Measurements from ENCODE around the gene BRCA2.

Gene BRCA2, protein sequence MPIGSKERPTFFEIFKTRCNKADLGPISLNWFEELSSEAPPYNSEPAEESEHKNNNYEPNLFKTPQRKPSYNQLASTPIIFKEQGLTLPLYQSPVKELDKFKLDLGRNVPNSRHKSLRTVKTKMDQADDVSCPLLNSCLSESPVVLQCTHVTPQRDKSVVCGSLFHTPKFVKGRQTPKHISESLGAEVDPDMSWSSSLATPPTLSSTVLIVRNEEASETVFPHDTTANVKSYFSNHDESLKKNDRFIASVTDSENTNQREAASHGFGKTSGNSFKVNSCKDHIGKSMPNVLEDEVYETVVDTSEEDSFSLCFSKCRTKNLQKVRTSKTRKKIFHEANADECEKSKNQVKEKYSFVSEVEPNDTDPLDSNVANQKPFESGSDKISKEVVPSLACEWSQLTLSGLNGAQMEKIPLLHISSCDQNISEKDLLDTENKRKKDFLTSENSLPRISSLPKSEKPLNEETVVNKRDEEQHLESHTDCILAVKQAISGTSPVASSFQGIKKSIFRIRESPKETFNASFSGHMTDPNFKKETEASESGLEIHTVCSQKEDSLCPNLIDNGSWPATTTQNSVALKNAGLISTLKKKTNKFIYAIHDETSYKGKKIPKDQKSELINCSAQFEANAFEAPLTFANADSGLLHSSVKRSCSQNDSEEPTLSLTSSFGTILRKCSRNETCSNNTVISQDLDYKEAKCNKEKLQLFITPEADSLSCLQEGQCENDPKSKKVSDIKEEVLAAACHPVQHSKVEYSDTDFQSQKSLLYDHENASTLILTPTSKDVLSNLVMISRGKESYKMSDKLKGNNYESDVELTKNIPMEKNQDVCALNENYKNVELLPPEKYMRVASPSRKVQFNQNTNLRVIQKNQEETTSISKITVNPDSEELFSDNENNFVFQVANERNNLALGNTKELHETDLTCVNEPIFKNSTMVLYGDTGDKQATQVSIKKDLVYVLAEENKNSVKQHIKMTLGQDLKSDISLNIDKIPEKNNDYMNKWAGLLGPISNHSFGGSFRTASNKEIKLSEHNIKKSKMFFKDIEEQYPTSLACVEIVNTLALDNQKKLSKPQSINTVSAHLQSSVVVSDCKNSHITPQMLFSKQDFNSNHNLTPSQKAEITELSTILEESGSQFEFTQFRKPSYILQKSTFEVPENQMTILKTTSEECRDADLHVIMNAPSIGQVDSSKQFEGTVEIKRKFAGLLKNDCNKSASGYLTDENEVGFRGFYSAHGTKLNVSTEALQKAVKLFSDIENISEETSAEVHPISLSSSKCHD (N-terminal part only)
- total RNA-seq: 8.3 to 21.1 (median 13.2) reads per million in 4 donors

DNA sequence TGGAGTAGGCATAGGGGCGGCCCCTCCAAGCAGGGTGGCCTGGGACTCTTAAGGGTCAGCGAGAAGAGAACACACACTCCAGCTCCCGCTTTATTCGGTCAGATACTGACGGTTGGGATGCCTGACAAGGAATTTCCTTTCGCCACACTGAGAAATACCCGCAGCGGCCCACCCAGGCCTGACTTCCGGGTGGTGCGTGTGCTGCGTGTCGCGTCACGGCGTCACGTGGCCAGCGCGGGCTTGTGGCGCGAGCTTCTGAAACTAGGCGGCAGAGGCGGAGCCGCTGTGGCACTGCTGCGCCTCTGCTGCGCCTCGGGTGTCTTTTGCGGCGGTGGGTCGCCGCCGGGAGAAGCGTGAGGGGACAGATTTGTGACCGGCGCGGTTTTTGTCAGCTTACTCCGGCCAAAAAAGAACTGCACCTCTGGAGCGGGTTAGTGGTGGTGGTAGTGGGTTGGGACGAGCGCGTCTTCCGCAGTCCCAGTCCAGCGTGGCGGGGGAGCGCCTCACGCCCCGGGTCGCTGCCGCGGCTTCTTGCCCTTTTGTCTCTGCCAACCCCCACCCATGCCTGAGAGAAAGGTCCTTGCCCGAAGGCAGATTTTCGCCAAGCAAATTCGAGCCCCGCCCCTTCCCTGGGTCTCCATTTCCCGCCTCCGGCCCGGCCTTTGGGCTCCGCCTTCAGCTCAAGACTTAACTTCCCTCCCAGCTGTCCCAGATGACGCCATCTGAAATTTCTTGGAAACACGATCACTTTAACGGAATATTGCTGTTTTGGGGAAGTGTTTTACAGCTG, at the start of gene BRCA2, which contains the start of gene ZAR1L:
BRCA2 (plus strand) TSS at position 271 of the 790 bp plus-strand sequence. CDS start 953 bp downstream, outside the sequence.
ZAR1L (minus strand) TSS at position 126 of the 790 bp plus-strand sequence. CDS start 3,438 bp downstream, outside the sequence.
- peak; percentile 73 to 95 (median 81) for DNase-seq

DNA sequence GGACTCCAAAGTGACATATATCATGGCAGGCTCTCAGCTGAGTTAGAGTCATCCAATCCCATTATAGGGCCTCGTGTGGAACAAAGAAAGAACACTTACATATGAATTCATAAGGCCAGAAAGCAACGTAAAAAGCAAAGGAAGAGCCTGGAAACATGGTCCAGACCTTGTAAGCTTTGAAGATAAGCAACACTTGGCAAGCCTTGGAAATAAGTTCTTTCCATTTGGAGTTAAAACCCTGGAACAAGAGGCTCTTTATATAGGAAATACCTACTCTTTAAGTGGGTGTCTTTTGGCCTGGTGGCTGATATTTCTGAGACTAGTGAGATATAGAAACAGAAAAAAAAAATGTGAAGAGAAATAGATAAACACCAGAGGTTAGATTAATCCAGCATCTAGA, 49.6 kb upstream of the BRCA2 start:
- DNase-seq: no peak

DNA sequence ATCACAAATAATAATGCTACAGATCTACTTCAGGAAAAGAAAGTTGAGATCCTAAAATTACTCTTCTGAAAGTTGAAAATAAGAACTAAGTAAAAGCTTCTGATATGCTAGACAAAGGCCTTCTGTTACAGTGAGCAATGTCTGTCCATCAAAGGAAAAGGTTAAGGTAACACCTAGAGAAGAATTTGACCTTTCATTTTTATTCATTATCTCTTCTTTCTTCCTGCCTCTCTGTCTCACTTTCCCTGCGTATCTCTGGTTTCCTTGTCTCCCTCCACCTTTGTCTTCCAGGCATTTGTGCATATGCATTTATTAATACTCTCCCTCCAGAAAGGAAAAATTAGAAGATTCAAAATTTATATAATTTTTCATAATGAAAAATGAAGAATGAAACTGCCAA, 49.2 kb upstream of the BRCA2 start:
- DNase-seq: no peak

DNA sequence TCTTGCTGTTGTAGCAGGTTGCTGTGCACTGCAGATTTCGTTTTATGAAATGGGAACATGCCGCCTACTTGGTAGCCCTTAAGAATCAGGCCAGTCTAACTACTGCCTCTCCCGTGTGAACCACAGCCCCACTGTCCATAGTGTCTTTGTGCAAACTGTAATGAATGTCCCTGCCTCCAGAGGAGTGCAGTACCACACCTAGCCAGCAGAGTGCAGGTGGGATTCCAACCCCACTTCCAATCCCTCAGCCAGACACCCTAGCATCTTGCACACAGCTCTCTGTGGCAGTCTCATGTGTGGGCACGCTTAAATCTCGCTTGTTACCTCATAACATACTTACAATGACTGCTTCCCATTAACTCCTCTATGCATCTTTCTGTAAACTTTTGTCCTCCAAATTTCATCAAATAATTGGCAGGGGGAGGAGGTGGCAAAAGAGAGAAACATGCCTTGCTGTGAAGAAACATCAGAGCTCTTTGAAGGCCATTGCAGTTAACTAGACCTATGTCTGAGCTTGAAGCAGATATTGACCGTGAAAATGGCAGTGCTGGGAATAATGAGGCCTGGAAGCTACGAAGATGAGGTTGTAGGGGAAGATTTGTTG, 47.4 kb upstream of the BRCA2 start:
- peak in 4 of 5 donors; percentile 8 to 41 (median 30) for DNase-seq

DNA sequence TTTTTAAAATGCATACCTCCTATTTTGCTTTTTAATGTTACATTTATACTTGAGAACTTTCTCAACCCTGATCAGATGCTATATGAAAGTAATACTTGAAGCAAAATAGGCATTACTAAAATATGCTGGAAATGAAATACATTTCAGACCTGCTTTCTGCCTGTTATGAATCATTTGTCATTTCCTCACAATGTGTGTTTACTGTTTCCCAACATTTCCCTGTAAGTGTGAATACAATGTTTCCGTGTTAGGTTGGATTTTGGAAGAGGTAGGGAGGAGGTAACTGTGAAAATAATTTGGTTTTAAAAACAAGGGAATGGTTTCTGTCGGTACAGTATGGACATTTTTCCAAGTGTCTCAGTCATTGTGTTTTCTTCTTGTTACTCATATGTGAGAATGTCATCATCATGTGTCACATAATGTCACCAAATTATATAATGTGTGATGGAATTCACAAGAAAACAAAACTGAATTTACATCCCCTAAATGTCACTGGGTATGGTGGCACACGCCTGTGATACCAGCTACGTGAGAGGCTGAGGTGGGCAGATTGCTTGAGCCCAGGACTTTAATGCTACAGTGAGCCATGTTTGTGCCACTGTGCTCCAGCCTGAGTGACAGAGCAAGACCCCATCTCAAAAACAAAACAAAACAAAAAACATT, 43.2 kb upstream of the BRCA2 start:
- no peak for DNase-seq

DNA sequence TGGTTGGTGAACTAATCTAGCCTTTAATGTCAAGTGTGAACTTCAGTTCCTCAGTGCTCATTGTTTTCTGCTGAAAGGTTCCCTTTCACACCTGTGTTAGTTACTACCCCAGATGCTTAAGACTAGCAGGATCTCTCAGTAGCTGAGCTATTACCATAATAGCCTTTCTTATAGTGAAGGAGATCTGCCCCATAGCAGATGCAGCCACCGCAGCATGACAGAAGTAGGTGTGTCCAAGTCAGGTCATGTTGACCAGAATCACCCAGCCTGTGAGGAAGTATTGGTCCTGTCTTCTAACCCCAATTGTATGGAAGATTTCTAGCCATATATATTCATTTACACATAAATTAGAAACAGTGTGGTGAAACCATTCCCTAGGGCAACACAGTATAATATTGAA, 37.5 kb upstream of the BRCA2 start:
- no peak for DNase-seq

DNA sequence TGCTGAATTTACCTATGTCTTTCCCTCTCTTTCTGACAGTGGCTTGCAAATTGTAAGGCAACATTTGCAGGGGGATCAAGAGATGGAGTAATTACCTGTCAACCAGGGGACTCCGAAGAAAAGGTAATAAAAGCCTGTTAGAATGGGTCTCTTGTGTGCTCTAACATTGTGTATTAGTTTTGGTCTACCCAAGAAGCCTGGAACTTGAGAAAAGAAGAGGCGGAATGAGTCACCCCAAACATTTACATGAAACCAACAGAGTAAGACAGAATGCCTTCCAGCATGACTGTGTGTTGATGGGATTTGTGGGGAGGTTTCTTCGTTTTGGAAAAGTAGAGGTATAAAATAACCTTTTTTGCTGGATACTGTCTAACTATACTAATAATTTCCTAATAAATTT, 36.9 kb upstream of the BRCA2 start:
- no peak for DNase-seq

DNA sequence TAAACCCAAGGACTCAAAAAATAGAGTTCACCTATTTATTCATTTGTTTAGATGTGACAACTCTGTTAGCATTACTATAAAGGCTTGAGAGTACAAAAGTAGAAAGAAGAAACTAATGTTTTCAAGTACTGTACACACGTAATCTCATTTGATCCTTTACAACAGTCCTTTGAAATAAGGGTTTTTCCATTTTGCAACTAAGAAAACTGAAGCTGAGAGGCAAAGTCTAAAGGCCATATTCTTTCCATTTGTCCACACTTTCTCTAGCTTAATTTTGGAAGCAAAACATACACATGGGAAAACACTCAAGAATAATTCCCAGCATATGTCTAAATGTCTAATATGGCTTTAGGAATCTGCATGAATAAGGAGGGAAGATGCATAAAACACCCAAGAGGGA, 34.2 kb upstream of the BRCA2 start:
- no peak for DNase-seq

DNA sequence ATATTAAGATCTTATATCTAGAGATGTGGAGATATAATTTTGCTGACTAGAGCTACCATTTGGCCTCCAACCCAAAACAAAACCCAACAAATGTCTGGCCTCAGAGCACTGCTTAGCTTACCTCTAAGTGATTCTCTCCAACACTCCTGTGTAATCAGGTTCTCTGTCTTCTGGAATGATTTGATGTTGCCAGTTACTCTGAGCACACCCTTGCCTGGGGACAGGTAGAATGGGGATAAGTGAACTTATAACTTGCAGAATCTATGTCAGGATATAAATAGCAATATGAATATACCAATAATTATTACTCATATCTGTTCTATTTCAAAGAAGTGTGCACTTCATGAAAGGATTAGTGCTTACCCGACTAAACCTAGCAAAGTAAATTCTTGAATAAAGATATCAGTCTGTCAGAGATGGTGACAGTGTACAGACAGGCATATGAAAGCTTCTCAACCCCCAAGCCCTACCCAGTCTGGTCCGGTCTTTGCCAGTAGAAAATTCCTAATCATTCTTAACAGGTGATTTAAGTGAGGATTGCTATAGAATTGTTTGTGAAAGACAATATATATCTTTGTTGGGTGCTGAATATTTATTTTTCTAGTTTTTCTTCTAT, 33.1 kb upstream of the BRCA2 start:
- DNase-seq: no peak

DNA sequence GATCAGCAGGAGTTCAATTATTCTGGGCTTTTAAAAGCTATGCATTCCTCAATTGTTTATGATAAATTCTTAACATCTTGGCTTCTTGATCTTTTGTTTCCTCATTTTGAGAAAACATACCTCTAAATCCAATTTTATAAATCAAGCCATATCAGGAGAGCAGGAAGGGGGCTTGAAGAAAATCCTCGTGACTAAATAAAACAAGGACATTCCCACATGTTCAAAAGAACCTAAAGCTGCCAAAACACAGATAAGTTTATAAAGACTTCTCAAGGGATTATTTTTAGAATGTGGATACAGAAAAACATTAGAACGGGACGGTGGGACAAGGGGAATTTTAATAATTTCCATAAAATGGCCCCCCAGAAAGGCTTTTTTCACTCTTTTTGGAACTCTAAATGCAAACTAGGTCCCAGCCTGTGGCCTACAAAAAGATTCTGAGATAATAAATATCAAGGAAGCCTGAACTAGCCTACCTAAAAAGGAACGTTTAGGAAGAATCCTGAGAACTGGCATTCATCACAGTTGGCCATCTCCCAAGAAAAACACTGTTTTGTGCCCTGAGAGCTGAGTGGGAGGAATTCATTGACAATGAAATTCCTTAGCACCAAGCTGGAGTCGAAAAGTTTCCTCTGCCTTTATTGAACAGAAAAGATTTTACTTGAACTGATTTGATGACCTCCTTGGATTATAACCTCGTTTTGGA, 30.2 kb upstream of the BRCA2 start:
- no peak for DNase-seq

DNA sequence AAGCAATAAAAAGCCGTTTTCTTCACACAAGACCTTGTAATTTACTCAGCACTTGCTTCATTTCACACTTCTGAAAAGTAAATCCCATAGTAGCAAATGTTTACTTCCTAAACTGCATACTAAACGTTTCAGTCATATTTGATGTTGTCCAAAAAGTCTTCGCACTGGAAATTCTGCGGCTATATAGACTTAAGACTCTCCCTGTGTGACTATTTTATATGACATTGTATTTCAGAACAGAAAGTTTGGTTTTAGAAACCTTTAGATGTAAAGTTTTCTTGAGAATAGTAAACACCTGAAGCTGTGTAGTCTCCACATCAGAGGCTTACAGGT, 29.7 kb upstream of the BRCA2 start:
- no peak for DNase-seq

DNA sequence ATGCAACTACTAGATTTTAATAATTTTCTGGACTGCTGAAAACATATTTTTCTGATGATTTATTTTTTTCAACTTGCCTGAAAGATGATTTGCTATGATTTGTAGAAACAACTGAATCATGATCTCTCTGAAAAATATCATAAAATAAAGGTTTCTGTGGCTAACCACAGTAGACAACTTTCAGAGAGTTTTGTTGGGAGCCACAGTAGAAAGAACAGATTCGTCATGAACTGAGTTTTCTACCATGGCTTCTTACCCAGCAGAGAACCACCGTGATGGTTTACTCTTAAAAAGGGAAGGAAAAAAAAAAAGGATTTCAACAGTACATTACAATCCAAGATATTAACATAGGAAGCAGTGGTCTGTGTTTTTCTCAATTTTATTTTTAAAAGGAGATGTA, 18.1 kb upstream of the BRCA2 start:
- DNase-seq: no peak

DNA sequence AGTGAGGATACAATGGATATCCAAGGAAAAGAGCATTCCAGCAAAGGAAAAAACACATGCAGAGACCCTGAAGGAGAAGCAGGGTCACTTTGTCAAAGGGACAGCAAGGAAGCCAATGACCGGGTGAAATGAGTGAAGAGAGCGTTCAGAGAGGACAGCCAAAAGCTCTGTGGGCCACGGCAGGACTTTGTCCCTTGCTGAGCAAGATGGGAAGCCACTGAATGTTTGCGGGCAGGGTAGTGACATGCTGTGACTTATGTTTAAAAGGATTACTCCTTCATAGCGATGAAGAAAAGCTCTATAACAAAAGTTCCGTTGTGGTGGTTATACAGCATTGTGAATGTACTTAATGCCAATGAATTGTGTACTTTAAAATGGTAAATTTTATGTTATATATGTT, 16.6 kb upstream of the BRCA2 start:
- DNase-seq: no peak

DNA sequence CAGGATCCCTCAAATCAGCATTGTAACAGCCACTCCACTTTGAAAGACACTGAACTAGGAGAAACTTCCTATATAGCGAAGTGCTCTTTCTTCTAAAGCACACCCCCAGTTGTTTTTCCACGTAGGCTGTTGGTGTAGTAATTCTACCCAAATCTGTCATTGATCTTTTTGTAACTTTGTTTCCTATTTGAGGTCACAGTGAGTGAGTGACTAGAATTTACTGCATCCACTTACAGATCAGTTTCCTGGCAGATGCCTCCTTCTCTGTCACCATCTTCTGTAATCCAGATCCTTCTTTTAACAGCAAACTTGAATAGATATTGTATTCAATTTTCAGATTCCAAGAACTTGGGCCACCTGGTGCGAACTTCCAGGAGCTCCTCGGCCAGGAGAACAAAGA, 15.4 kb upstream of the BRCA2 start:
- DNase-seq: peak in 1 of 5 donors; percentile 12

DNA sequence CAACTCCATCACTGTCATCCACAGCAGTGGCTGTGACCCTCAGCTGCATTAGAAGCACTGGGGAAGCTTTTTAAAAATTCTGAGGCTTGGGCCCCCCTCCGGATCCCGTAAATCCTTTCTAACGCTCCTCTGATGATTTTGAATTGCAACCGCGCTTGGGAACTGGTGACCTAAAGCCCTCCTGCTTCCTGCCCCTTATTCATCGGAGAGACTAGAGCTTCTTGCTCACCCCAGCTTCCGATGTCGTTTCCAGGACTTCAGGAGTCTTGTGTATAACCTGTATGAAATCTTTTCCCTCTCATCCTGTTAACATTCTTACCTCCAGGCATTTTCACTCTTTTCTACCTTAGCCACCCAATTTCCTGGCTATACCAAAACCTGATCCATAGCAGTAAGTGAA, 14.9 kb upstream of the BRCA2 start:
- DNase-seq: no peak

DNA sequence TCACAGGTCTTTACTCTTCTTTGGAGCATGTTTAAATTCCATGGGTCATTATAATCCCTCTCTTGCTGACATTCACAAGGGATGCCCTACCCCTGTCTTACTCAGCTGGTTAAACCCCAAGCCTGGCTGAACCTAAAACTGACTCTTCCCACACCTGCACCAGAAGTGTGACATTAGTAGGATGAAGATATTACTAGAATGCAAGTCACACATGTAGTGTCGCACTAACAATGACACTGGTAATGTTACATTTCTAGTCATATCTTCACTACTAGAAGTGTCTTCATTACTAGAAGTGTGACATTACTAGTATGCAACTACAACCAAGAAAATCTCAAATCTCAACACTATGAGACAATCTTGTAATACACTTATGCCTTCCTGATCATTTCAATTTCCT, 14.4 kb upstream of the BRCA2 start:
- DNase-seq: no peak

DNA sequence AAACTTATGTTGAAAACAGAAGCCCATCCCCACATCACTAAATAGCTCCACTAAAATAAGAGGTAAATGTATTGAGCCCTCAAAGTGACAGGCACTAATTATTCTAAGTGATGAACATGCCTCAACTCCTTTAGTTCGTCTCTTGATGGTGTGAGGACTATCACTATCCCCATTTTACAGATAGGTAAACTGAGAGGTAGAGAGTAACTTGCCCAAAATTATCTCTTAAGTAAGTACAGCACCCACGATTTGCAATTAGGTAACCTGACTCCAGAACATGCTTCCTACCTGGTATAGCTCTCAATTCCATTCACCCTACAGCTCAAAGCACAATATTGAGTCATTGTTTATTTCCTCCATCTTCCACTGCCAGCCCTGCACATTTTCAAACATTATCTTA, 12.8 kb upstream of the BRCA2 start:
- no peak for DNase-seq

DNA sequence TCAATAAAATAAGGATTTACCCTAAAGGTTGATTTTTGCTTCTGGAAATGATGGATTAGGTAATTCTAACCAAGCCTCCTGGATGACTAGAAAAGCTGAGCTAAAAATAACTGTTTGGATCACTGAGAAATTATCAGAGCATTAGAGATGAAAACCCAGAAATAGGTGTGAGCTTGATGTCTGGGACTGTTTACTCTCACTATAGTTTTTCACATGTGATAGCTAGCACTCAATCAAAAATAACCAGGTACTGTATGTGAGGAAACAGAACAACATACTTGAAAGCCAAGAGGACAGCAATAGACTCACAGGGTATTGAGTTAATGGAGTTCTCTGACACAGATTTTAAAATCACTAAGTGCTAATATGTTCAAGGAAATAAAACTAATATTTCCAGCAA, 9.7 kb upstream of the BRCA2 start:
- no peak for DNase-seq

DNA sequence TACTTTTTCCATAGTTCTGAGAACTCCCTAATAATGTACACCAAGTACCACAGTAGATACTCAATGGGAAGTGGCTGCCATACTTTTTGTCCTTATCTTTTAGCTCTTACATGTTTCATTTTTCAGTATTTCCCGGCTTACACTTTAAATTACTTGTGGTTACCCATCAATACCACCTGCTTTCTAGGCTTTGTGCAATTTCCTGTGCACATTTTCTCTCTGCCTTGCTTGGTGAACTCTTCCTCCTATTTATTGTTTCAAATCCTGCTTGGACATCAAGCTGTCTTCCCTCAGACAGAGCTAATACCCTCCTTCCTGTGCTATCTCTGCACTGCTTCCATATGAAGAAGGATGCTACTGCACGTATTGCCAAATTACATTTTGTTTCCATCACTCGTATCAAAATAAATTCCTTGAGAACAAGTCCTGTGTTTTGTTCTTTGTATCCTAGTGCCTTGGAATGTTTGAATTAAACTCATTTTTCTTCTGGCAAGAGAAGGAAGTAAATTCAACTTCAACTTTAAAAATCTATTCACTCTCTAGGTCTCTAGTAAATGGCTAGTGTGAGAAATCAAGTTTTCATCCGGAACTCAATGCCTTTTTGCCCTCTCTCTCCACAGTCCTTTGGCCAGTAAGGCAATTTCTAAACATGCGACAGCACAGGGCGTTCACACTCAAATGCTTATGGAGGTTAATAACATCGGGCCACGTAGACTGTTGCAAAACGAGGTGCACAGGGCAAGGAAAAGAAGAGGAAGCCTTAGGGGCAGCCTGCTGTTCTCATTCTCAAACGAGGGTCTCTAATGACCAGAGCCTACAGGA, 5.8 kb upstream of the BRCA2 start:
- DNase-seq: no peak

Data from T-helper 1 cell (primary cell).